OCI-LY3 (cell line): ENCODE results near the gene LENG8.

Experiments used
- CTCF ChIP-seq: fragments of 200-600, 300-600 bp; sonication (generic); IDR thresholded peaks from 2 replicates; pipeline ENCODE4 v1.5.1; 2014; ENCODE audit warnings: antibody characterized with exemption, low read length, low read depth
- EZH2phosphoT487 ChIP-seq: fragments of 200-600 bp; shearing (Covaris generic); IDR thresholded peaks from 2 replicates; pipeline ENCODE4 v1.6.1; 2018; ENCODE audit warnings: antibody characterized with exemption, mixed run types, low read depth

DNA sequence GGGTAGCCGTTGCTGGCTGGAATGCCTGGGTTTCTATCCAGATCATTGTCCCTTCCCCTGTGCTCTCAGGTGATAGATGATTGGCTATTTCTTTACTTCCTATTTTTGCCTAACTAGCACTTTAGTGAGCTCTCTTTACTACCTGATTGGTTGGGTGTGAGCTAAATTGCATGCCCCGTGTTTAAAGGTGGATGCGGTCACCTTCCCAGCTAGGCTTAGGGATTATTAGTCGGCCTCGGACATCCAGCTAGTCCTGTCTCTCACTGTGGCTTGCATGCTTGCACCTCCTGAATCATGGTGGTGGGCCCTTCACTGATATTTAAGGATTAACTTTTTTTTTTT, 23.6 kb upstream of the LENG8 start:
- no peak for TF ChIP-seq CTCF
- no peak for TF ChIP-seq EZH2phosphoT487
